Measurements from ENCODE around the gene SGMS1.

SGMS1 gene

DNA sequence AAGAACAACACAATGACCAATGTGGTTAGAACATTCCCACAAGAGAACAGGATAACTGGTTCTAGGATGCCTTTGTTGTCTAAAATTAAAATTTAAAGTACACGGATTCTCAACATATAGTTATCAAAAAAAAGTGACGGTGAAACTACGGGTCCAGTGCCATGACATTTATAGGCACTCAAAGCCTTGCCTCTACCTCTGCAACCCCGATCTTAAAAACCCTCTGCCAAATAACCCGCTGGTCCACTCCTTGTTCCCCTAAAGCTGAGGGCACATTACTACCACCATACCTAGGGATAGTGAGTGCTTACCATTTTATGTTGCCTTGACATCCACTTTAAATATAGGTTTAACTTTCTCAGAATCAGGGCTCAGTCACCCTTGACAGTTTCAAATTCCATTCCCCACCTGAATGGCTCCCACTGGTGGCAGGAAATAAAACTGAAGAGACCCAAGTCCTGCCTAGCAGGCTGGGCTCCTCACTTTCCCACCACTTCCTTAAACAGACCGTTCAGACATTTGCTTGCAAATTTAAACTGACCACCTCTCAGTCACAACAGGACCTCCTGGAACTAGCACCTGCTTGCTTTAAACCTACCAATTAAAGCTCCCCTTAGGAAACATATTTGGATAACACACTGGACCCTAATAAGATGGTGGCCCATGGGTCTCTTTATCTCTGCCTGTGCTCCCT, 202.6 kb downstream of the SGMS1 start:
- DNase-seq (ENCODE audit: low read depth): no peak

- no peak for DNase-seq (ENCODE audit: low read depth)
These were observed 203.6 kb downstream of the SGMS1 start for GRCh38 chr10:50420196-50420595.

- no peak for DNase-seq (ENCODE audit: low read depth)
These were observed 204.0 kb downstream of the SGMS1 start for GRCh38 chr10:50419756-50420155.

- no peak for DNase-seq (ENCODE audit: low read depth)
These were observed 204.7 kb downstream of the SGMS1 start for GRCh38 chr10:50419091-50419490.

GRCh38 chr10:50417886-50418830, 205.6 kb downstream of the SGMS1 start:
- DNase-seq (ENCODE audit: low read depth): peak; percentile 23

- no peak for DNase-seq (ENCODE audit: low read depth)
These were observed 206.3 kb downstream of the SGMS1 start for GRCh38 chr10:50417486-50417885.

- no peak for DNase-seq (ENCODE audit: low read depth)
These were observed 206.9 kb downstream of the SGMS1 start for GRCh38 chr10:50416881-50417280.

DNA sequence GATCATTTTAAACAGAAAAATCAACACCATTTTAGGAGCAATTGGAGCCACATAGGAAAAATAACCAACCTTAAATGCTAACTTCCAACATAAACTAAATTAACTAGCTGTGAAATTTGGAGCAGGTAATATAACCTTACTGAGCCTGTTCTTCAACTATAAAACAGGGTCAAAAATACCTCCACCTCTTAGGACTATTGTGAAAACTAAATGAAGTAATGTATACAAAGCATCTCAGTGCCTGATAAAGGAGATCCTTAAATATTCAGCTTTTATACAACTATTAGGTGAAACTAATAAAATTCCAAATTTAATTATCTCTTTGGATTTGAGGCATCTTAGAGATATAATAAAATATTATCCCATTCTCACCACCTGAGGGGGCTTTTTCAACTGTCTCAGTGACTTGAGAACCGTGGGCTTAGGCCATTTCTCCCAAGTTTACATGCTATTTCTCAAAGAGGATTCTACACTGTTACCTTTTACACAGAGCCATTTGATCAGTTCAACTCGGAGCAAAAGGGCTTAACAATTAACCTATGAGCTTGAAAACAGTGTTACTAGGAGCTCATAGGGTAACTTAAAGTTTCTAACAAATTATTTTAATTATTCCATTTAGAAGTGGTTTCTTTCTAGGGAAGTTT, 207.5 kb downstream of the SGMS1 start:
- no peak for DNase-seq (ENCODE audit: low read depth)

DNA sequence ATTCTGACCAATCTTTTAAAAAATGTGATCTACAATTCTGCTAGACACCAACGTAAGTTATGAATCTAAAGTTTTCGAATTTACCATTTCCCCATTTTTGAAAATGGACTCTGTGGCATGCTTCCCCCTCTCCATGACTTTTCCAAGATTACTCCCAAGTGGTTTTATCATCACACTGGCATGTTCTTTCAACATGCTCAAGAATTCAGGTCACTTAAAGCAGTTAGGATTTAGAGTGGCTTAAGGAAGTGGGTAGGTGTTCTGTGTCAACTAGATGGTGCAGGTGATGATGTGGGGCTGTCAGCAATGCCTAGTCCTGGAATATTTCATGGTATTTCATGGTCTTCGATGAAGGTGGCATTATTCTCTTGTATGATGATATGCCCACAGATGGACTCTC, 208.5 kb downstream of the SGMS1 start:
- no peak for DNase-seq (ENCODE audit: low read depth)

GRCh38 chr10:50410066-50410811, 213.5 kb downstream of the SGMS1 start:
- DNase-seq (ENCODE audit: low read depth): no peak

DNA sequence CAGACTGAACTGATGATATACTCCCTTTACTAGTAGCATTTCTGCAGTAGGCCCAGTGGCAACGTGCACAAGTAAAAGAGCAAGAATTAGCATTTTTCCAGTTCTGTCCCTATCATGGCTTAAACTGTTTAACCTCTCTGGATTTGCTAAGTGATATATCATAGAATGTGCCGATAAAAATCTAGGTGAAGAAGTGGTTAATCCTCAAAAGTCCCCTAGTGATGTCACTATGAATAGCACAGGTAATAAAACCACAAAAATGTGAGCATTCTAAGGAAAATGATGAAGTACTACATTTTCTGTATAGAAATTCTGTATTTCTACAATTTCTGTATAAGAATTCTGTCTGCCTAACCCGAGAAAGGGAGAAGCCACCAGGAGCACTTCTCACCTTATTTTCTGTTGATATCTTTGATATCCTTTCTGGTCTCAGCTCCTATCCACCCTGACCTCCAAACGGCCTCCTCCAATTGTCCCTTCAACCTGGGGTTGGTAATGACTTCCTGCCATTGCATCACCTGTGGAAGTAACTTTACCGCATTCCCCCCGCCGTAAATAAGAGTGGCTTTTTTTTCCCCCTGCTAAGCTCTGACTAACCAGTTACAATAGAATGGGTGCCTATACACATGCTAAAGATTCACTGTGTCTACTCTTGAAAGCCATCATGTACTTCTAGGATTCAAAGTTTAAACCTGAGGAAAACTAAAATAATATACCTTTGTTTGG, 216.5 kb downstream of the SGMS1 start:
- DNase-seq (ENCODE audit: low read depth): no peak

DNA sequence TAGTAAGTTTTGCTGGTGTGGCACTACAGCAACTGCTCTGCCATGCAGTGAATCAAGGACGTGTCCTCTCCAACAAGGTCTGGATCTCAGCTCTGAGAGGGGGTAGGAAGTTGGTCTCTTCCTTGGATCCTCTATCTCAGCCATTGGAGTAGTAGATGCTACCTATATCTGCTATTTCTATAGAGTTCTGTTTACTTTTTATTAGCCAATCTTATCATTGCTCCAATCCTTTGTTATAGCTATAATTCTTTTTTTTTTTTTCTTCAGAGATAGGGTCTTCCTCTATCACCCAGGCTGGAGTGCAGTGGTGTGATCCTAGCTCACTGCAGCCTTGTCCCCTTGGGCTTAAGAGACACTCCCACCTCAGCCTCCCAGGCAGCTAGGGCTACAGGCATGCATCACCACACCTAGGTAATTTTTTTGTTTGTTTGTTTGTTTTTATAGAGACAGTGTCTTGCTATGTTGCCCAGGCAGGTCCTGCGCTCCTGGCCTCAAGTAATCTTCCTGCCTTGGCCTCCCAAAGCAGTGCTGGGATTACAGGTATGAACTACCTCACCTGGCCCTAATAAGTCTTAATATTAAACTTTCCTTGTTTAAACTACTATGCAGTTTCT, 217.2 kb downstream of the SGMS1 start:
- no peak for DNase-seq (ENCODE audit: low read depth)

DNA sequence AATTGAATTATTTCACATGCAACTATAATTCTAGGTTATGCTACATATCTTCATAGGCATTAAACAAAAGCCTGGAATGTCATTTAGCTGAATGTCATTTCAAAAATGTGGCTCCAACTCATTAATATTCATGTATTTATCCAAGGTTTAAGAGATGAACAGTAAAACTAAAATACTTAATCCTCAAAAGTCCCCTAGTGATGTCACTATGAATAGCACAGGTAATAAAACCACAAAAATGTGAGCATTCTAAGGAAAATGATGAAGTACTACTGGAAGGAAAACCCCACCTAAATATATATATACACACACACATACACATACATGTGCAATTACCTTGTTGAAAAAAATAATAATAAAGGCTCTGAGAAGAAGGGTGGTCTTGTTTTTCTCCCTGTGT, 218.0 kb downstream of the SGMS1 start:
- no peak for DNase-seq (ENCODE audit: low read depth)

DNA sequence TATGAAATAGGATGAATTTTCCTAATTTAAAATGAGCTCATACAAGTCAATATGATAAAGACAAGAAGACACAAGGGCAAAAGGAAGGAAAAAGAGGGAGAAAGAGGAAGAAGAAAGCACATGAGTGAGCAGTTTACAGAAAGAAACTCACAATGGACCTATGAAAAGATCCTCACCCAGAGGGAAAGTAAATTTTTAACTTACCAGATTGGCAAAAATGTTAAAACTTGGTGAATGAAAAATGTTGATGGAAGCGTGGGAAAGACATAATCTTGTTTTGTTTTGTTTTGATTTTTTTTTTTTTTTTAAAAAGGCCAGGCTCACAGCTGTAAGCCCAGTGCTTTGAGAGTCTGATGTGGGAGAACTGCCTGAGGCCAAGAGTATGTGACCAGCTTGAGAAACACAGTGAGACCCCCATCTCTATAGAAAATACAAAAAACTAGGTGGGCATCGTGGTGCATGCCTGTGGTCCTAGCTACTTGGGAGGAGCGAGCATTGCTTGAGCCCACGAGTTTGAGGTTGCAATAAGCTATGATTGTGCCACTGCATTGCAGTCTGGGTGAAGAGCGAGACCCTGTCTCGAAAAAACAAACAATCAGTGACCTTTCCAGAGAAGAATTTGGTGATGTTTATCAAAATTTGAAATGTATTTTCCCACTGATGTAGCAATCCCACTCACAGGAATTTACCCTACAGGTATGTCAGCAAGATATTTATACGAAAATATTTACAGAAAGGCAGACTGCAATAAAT, 219.6 kb downstream of the SGMS1 start:
- DNase-seq (ENCODE audit: low read depth): no peak

- no peak for DNase-seq (ENCODE audit: low read depth)
These were observed 220.7 kb downstream of the SGMS1 start for GRCh38 chr10:50403074-50403473.

DNA sequence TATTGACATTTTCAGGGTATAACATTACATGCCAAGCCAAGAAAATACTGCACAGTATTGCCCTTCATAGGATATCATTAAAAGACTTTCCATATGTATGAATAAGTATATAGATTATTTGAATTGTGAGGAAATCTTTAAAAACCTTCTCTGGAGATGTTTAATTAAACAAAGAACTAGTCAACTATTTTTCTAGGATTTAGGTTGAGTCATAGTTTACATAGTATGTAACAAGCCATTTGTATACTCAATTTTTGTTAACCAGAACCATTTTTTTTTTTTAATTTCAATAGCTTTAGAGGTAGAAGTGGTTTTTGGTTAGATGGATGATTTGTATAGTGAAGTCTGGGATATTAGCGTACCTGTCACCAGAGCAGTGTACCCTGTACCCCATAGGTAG, 221.3 kb downstream of the SGMS1 start:
- no peak for DNase-seq (ENCODE audit: low read depth)

GRCh38 chr10:50400694-50401093, 223.1 kb downstream of the SGMS1 start:
- no peak for DNase-seq (ENCODE audit: low read depth)

DNA sequence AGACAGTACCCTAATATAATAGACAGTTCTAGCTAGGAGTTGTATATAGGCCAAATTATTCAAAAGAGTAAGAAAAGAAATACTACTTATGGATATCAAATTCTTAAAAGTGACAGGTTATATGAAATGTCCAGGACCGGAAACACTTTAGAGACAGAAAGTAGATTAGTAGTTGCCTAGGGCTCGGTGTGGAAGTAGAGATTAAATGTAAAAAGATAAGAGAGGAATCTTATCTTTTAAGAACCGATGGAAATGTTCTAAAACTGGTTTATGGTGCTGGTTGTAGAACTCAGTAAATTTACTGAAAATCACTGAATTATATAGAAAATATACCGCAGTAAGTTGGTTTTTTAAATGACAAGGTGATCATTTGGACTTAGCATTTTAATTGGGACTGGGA, 224.9 kb downstream of the SGMS1 start:
- DNase-seq (ENCODE audit: low read depth): no peak

DNA sequence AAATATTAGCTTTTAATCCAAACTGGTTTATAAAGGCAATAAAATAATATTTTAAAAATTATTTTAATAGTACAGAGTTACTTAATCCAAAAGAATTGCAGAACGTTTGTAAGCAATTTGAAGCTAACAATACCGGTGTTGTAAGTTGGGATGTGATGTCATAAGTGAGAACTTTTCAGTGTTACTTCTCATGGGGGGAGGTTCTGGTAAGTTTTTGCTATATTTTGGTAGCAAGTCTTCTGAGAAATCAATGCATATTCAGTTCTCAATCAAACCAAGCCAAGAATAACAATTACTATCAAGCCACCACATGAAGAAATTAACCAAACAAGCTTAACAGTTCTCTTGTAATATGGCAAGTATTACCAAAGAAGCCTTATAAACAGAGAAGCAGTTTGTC, 225.4 kb downstream of the SGMS1 start:
- no peak for DNase-seq (ENCODE audit: low read depth)

Measured in T-helper 22 cell (primary cell).